Mucosa of descending colon (tissue), 3 donors: ENCODE results near the gene TRIM17. TPM values are rescaled to one million over a fixed set of nuclear protein-coding genes. Genes with fewer than 3 reads are reported as not detected.

Experiments used
- ATAC-seq: fragments of 200-7000 bp; cut with Tn5 transposase; one replicate; pipeline ENCODE4 v1.9.1; 2020; ENCODE audit warnings: mild to moderate bottlenecking, moderate library complexity
- DNase-seq, 3 donors: peaks; one replicate each; pipeline ENCODE4 v3.0.0-alpha.2; 2020
- H3K36me3 ChIP-seq: fragments of 200-600 bp; one replicate; pipeline ENCODE4 v1.8.0; 2021; ENCODE audit warnings: low read depth, mild to moderate bottlenecking
- H3K4me1 ChIP-seq: fragments of 200-600 bp; one replicate; pipeline ENCODE4 v1.8.0; 2021; ENCODE audit warnings: low read depth, mild to moderate bottlenecking
- H3K4me3 ChIP-seq: fragments of 200-600 bp; one replicate; pipeline ENCODE4 v1.8.0; 2021; ENCODE audit warnings: mild to moderate bottlenecking
- H3K9me3 ChIP-seq: fragments of 200-600 bp; one replicate; pipeline ENCODE4 v1.8.0; 2021; ENCODE audit warnings: mild to moderate bottlenecking
- intact Hi-C, 2 donors: fragments of 100-400 bp; cut with DNase I in 1 of 2; cut with micrococcal nuclease in 1 of 2; formaldehyde crosslinking; loops; one replicate each; pipeline versions ENCODE4 v1.11.0 to v1.11.1; 2022; cut with DNase I, micrococcal nuclease
- total RNA-seq, 3 donors: library from RNA; stranded (reverse); fragmentation: NEBNext Ultra II Directional in 2 of 3; extraction: Animal tissue kit (Norgen Biotek cat#: 25700) in 2 of 3; gene quantifications; one replicate each; pipeline versions ENCODE4 v1.2.1 to v1.2.4, GENCODE V29; 2021 to 2023
- TF ChIP-seq, protein P1 (sequence below): fragments of 200-600 bp; IDR thresholded peaks from one replicate; pipeline ENCODE4 v1.8.0; 2022; ENCODE audit warnings: antibody characterized with exemption, mild to moderate bottlenecking
- donor health status: DM: no; HTN: no; CAD: no; lungs with moderate emphysema.
- donor health status: DM: no; HTN: no; CAD: no.
- donor health status: DM: no; HTN: yes; CAD: no.

The TRIM17 gene
- total RNA-seq, 3 donors from 2014 or later, result 0.39 to 0.76 TPM; not detected in 1

GRCh38 chr1:228364706-228365213, 51.9 kb downstream of the TRIM17 start:
- TF ChIP-seq, protein P1, sequence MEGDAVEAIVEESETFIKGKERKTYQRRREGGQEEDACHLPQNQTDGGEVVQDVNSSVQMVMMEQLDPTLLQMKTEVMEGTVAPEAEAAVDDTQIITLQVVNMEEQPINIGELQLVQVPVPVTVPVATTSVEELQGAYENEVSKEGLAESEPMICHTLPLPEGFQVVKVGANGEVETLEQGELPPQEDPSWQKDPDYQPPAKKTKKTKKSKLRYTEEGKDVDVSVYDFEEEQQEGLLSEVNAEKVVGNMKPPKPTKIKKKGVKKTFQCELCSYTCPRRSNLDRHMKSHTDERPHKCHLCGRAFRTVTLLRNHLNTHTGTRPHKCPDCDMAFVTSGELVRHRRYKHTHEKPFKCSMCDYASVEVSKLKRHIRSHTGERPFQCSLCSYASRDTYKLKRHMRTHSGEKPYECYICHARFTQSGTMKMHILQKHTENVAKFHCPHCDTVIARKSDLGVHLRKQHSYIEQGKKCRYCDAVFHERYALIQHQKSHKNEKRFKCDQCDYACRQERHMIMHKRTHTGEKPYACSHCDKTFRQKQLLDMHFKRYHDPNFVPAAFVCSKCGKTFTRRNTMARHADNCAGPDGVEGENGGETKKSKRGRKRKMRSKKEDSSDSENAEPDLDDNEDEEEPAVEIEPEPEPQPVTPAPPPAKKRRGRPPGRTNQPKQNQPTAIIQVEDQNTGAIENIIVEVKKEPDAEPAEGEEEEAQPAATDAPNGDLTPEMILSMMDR, result no peak
- H3K4me1 ChIP-seq, result no peaks in the 10 kb centered on the region
- H3K36me3 ChIP-seq, result no peaks in the 10 kb centered on the region
- ATAC-seq, result no peak
- intact Hi-C loops, result no loop called here
- no peaks in the 10 kb centered on the region for H3K9me3 ChIP-seq
- DNase-seq, result peak in 2 of 3 donors; percentile 13 to 41
- H3K4me3 ChIP-seq, result no peak overlapping the region

- DNase-seq (peak in 2 of 3 donors; percentile 12 to 16), ATAC-seq (no peak)
- intact Hi-C loops, result no loop called here
- no peaks in the 10 kb centered on the region for H3K4me1 ChIP-seq
- H3K4me3 ChIP-seq, result no peak overlapping the region
- H3K36me3 ChIP-seq, result no peaks in the 10 kb centered on the region
- TF ChIP-seq, protein P1, result no peak
- no peaks in the 10 kb centered on the region for H3K9me3 ChIP-seq
Measured at GRCh38 chr1:228364068-228364705, 52.5 kb downstream of the TRIM17 start.

- ATAC-seq (no peak), DNase-seq (peak in 1 of 3 donors; percentile 8)
- Histone ChIP-seq H3K9me3 (no peaks in the 10 kb centered on the region), H3K4me1 (no peaks in the 10 kb centered on the region), H3K4me3 (no peak overlapping the region), H3K36me3 (no peaks in the 10 kb centered on the region)
- TF ChIP-seq, protein P1, result no peak
- intact Hi-C loops, result no loop called here
Measured at GRCh38 chr1:228363686-228364067, 53.0 kb downstream of the TRIM17 start.

- intact Hi-C loops, result no loop called here
- Histone ChIP-seq H3K9me3 (no peaks in the 10 kb centered on the region), H3K36me3 (no peaks in the 10 kb centered on the region), H3K4me1 (no peaks in the 10 kb centered on the region), H3K4me3 (no peak overlapping the region)
- TF ChIP-seq, protein P1, result no peak
- ATAC-seq, result no peak
- peak in 2 of 3 donors; percentile 1 to 12 for DNase-seq
Measured at GRCh38 chr1:228362884-228363450, 53.7 kb downstream of the TRIM17 start.

GRCh38 chr1:228362141-228362883, 54.3 kb downstream of the TRIM17 start:
- no peak overlapping the region for H3K4me3 ChIP-seq
- intact Hi-C loops, result no loop called here
- DNase-seq, result peak in 1 of 3 donors; percentile 17

More at GRCh38 chr1:228362141-228362883, 54.3 kb downstream of the TRIM17 start:
- Histone ChIP-seq H3K9me3 (no peaks in the 10 kb centered on the region), H3K36me3 (no peaks in the 10 kb centered on the region), H3K4me1 (no peaks in the 10 kb centered on the region)
- TF ChIP-seq, protein P1, result no peak
- ATAC-seq, result no peak
